Suppressor macrophage (primary cell): ENCODE data around the gene MICALL1.

Experiments used
- DNase-seq, 4 experiments: peaks; one replicate each; pipeline ENCODE4 v3.0.0-alpha.2; 2020 to 2022

MICALL1 gene

DNA sequence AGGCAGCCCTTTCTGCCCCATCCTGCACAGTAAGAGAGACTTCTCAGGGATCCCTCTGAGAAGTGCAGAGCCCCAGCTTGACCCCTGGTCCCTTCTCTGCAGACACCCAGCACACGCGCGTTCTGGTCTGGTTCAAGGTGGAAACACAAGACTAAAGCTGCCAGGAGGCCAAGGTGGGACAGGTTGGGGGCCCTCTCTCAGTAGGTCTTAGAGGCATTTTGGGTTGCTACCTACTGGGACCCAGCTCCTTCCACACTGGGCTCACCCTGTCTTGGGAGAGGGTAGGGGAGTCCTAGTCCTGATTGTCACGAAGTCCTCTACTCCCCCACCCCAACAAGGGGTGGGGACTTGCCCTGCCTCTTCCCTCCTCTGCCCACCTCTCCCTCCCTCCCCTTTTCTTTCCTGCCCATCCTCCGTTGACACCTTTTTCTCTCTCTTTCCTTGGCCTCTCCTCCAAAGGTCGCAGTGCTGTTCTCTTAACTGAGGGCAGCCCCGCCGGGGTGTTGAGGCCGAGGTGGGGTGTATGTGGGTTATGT lies 79.0 kb downstream of the MICALL1 start:
- DNase-seq: no peak

DNA sequence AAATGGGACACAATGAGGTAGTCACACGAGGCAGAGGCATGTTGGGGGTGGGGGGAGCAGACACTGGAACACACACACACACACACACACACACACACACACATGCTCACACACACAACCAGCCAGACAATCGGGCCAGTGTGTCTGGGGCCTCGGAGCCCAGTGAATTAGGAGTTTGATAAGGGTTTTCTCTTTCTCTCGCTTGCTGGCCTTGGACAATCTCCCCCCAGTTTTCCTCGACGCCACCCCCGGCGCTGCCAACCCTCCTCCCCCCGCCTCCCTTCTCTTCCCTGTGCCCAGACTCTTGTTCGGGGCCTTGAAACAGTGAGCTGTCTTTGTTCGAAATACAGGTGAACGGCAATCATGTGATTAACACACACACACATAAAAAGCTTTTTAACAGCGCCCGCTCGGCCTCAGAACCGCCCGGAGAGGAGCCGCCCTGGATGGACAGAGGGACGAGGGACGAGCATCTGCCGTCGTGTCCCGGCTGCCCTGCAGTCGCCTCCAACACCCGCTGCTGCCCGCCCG lies 79.7 kb downstream of the MICALL1 start:
- no peak for DNase-seq

GRCh38 chr22:37986371-37986770 lies 80.3 kb downstream of the MICALL1 start:
- no peak for DNase-seq

GRCh38 chr22:37989146-37990045 lies 83.3 kb downstream of the MICALL1 start:
- no peak for DNase-seq

GRCh38 chr22:37990301-37990700 lies 84.2 kb downstream of the MICALL1 start:
- no peak for DNase-seq

GRCh38 chr22:37990862-37991261 lies 84.8 kb downstream of the MICALL1 start:
- DNase-seq: no peak

DNA sequence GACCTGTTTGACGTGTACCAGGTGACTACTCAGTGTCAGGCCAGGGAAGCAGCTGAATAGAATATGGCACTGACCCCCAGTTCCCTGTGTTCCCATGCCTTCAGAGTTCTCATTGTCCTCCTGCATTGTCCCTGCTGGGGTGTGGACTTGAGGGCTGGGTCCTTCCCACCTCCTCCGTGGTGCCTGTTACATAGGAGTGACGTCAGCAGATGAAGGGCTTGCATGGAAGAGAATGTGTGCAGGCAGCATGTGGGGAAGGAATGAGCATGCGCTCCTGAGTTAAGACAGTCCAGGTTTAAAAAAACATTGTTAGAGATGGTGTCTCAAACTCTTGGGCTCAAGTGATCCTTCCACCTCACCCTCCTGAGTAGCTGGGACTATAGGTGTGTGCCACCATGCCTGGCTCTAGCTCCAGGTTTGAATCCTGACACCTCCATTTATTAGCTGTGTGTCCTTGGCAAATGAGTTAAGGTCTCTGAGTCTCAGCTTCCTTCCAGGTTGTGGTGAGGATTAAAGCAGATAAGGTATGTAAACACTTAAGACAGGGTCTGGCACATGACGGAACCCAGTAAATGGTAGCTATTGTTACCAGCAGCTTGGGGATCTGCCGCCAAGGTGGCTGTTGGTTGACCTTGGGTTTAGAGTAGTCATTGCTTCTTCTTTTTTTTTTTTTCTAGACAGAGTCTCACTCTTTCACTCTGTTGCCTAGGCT lies 85.8 kb downstream of the MICALL1 start:
- no peak for DNase-seq
